HCT116 (cell line): Measurements from ENCODE around the gene ZNF496. TPM values are rescaled to one million over a fixed set of nuclear protein-coding genes. Genes with fewer than 3 reads are reported as not detected.

Experiments
- ATAC-seq: fragments of 200-7000 bp; cut with Tn5 transposase; 2 replicates; pipeline ENCODE4 v1.9.1; 2020; ENCODE audit warnings: mild to moderate bottlenecking, moderate library complexity
- BruUV-seq: library from RNA; stranded (reverse); fragments of 400-500 nt; replicated peaks from 2 replicates; lab custom pipeline; 2021; lab: Mats Ljungman, UMichigan
- CTCF ChIA-PET: fragments of 300-600 bp; sonication (Branson Sonifier 250); formaldehyde crosslinking; loops from one replicate; lab custom pipeline; 2021; ENCODE audit warnings: antibody characterized with exemption; lab: Charles Lee
- POLR2A ChIA-PET: fragments of 300-600, 350-600 bp; sonication (Branson Sonifier 250); formaldehyde crosslinking; loops from one replicate; lab custom pipeline; 2021; ENCODE audit warnings: antibody characterized with exemption; lab: Charles Lee
- RAD21 ChIA-PET, 2 experiments: fragments of 300-600 bp; sonication (Branson Sonifier 250); formaldehyde crosslinking; loops; one replicate each; lab custom pipeline; 2023; ENCODE audit warnings: low total read pairs in 2 of 2; ENCODE audit not compliant: uncharacterized antibody in 2 of 2, unreplicated experiment in 2 of 2, low non-redundant PET in 1 of 2; lab: Charles Lee
- DNase-seq: peaks from one replicate; pipeline ENCODE4 v3.0.0-alpha.2; 2010; ENCODE audit warnings: low read depth, low spot score
- H2AFZ ChIP-seq: fragments of 200-600 bp; shearing (Covaris generic), sonication (generic); 2 replicates; pipeline ENCODE4 v1.6.1; 2017; ENCODE audit warnings: low read depth, mixed run types, mixed read lengths, antibody characterized with exemption, low read length; ENCODE audit not compliant: poor library complexity, severe bottlenecking
- H3K27ac ChIP-seq: 2 replicates; pipeline ENCODE4 v1.5.1; 2012; ENCODE audit warnings: low read depth, low read length
- H3K27me3 ChIP-seq: fragments of 200-600 bp; sonication (generic); 2 replicates; pipeline ENCODE4 v1.6.1; 2016; ENCODE audit warnings: mixed run types, low read length, mixed read lengths; ENCODE audit not compliant: insufficient read depth
- H3K36me3 ChIP-seq, 2 experiments: fragments of 200-500 bp in 1 of 2; fragments of 200-600 bp in 1 of 2; sonication (Bioruptor generic) in 1 of 2; sonication (generic) in 1 of 2; 2 replicates each; pipeline versions ENCODE4 v1.5.1 to v1.6.1; 2014 to 2016; ENCODE audit warnings: low read length in 2 of 2, inconsistent platforms in 1 of 2, mixed read lengths in 1 of 2, mixed run types in 1 of 2; ENCODE audit not compliant: insufficient read depth in 2 of 2, control insufficient read depth in 1 of 2
- H3K4me1 ChIP-seq, 2 experiments: fragments of 200-600 bp in 1 of 2; sonication (generic) in 1 of 2; 2 replicates each; pipeline versions ENCODE4 v1.5.1 to v1.6.1; 2012 to 2017; ENCODE audit warnings: low read length in 2 of 2, inconsistent platforms in 1 of 2, mild to moderate bottlenecking in 1 of 2, mixed read lengths in 1 of 2, mixed run types in 1 of 2, moderate library complexity in 1 of 2; ENCODE audit not compliant: insufficient read depth in 2 of 2, control insufficient read depth in 1 of 2
- H3K4me2 ChIP-seq: fragments of 200-600 bp; sonication (generic); 2 replicates; pipeline ENCODE4 v1.6.1; 2017; ENCODE audit warnings: mixed run types, low read length, mixed read lengths
- H3K4me3 ChIP-seq, 2 experiments: fragments of 200-600 bp in 1 of 2; sonication (generic) in 1 of 2; replicated peaks in 1 of 2; 2 replicates each; pipeline ENCODE4 v1.5.1; 2011 to 2016; ENCODE audit warnings: low read length in 2 of 2, control low read depth in 1 of 2, low read depth in 1 of 2, mild to moderate bottlenecking in 1 of 2, mixed read lengths in 1 of 2, mixed run types in 1 of 2
- H3K79me2 ChIP-seq: fragments of 200-600 bp; sonication (generic); 2 replicates; pipeline ENCODE4 v1.6.1; 2017; ENCODE audit warnings: mild to moderate bottlenecking, mixed run types, low read length, moderate library complexity, mixed read lengths; ENCODE audit not compliant: insufficient read depth
- H3K9ac ChIP-seq: fragments of 200-600 bp; sonication (generic); 2 replicates; pipeline ENCODE4 v1.6.1; 2016; ENCODE audit warnings: low read length, mixed read lengths
- H3K9me2 ChIP-seq: fragments of 200-600 bp; sonication (generic), shearing (Covaris generic); 2 replicates; pipeline ENCODE4 v1.6.1; 2017; ENCODE audit warnings: mixed run types, mild to moderate bottlenecking, moderate library complexity; ENCODE audit not compliant: insufficient read depth
- H3K9me3 ChIP-seq, 2 experiments: fragments of 200-500 bp in 1 of 2; fragments of 200-600 bp in 1 of 2; sonication (Bioruptor generic) in 1 of 2; sonication (generic) in 1 of 2; 2 replicates each; pipeline ENCODE4 v1.6.1; 2014 to 2017; ENCODE audit warnings: low read length in 2 of 2, mixed read lengths in 2 of 2, inconsistent platforms in 1 of 2, low read depth in 1 of 2, mild to moderate bottlenecking in 1 of 2, mixed run types in 1 of 2, moderate library complexity in 1 of 2; ENCODE audit not compliant: control insufficient read depth in 1 of 2, insufficient read depth in 1 of 2
- H4K20me1 ChIP-seq: fragments of 200-600 bp; sonication (generic), shearing (Covaris generic); 2 replicates; pipeline ENCODE4 v1.6.1; 2017; ENCODE audit warnings: mixed run types, mild to moderate bottlenecking, moderate library complexity; ENCODE audit not compliant: insufficient read depth
- CEBPB ChIP-seq: IDR thresholded peaks from 2 replicates; pipeline ENCODE4 v1.6.1; 2012; ENCODE audit warnings: low read depth
- ELF1 ChIP-seq: IDR thresholded peaks from 2 replicates; pipeline ENCODE4 v1.6.1; 2012; ENCODE audit warnings: low read depth, borderline replicate concordance
- EZH2 ChIP-seq: fragments of 200-600 bp; sonication (generic); IDR thresholded peaks from 2 replicates; pipeline ENCODE4 v1.6.1; 2017; ENCODE audit warnings: antibody characterized with exemption, mixed run types
- FOSL1 ChIP-seq: IDR thresholded peaks from 2 replicates; pipeline ENCODE4 v1.6.1; 2012; ENCODE audit warnings: low read depth
- JUND ChIP-seq: IDR thresholded peaks from 2 replicates; pipeline ENCODE4 v1.6.1; 2012
- SIN3A ChIP-seq: IDR thresholded peaks from 2 replicates; pipeline ENCODE4 v1.6.1; 2012; ENCODE audit warnings: low read depth
- SP1 ChIP-seq: IDR thresholded peaks from 2 replicates; pipeline ENCODE4 v1.6.1; 2012; ENCODE audit warnings: low read depth
- TCF7L2 ChIP-seq: IDR thresholded peaks from 2 replicates; pipeline ENCODE4 v1.7.0; 2011; ENCODE audit warnings: borderline replicate concordance, inconsistent platforms; ENCODE audit not compliant: insufficient read depth, insufficient read length; ENCODE audit errors: extremely low read depth
- YY1 ChIP-seq: IDR thresholded peaks from 2 replicates; pipeline ENCODE4 v1.6.1; 2011; ENCODE audit warnings: low read length, low read depth, moderate library complexity, mild to moderate bottlenecking; ENCODE audit not compliant: insufficient replicate concordance; ENCODE audit errors: extremely low read depth
- ZFX ChIP-seq: fragments of 450-650 bp; IDR thresholded peaks from 2 replicates; pipeline ENCODE4 v1.6.1; 2017
- intact Hi-C: fragments of 100-400 bp; cut with micrococcal nuclease; formaldehyde crosslinking; loops from 2 replicates; pipeline ENCODE4 v1.10.0; 2022
- total RNA-seq: library from RNA; stranded (reverse); gene quantifications from one replicate; pipeline ENCODE4 v1.2.1, GENCODE V29; 2021; ENCODE audit not compliant: unreplicated experiment
- TF ChIP-seq, protein P1 (sequence below): IDR thresholded peaks from 2 replicates; pipeline ENCODE4 v1.6.1; 2011; ENCODE audit warnings: mild to moderate bottlenecking, low read length, moderate library complexity; ENCODE audit not compliant: insufficient replicate concordance; ENCODE audit errors: extremely low read depth
- TF ChIP-seq, protein P2 (sequence below): IDR thresholded peaks from 2 replicates; pipeline ENCODE4 v1.6.1; 2012

ZNF496 gene
- total RNA-seq, 1 experiment from 2014 or later = 37.4 TPM

DNA sequence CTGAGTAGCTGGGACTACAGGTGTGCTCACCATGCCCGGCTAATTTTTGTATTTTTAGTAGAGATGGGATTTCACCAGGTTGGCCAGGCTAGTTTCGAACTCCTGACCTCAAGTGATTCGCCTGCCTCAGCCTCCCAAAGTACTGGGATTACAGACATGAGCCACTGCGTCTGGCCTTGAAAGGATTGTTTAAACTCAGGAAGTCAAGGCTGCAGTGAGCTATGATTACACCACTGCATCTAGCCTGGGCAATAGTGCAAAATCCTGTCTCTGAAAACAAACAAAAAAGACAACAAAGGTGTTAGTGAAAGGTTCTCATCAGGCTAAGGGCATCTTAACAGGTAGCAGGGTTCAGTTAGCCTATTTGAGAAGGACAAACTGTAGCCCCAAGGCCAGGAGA, 14.2 kb upstream of the ZNF496 start:
- Histone ChIP-seq H3K27me3 (no peaks in the 10 kb centered on the region), H3K79me2 (no peaks in the 10 kb centered on the region), H3K4me2 (no peak overlapping the region), H2AFZ (no peak overlapping the region), H3K27ac (no peak overlapping the region), H3K9me2 (no peaks in the 10 kb centered on the region), H3K9me3 (no peaks in the 10 kb centered on the region), H3K36me3 (no peaks in the 10 kb centered on the region), H4K20me1 (no peaks in the 10 kb centered on the region), H3K9ac (no peak overlapping the region), H3K4me3 (no peak overlapping the region), H3K4me1 (peaks cover 3 to 11% of the 10 kb centered on the region in 2 experiments; a peak in 3 of 4 replicates)
- no peak for TF ChIP-seq SIN3A
- TF ChIP-seq YY1 = no peak
- TF ChIP-seq JUND = no peak
- TF ChIP-seq ZFX = no peak
- TF ChIP-seq SP1 = no peak
- no peak for TF ChIP-seq FOSL1
- TF ChIP-seq, protein P1, sequence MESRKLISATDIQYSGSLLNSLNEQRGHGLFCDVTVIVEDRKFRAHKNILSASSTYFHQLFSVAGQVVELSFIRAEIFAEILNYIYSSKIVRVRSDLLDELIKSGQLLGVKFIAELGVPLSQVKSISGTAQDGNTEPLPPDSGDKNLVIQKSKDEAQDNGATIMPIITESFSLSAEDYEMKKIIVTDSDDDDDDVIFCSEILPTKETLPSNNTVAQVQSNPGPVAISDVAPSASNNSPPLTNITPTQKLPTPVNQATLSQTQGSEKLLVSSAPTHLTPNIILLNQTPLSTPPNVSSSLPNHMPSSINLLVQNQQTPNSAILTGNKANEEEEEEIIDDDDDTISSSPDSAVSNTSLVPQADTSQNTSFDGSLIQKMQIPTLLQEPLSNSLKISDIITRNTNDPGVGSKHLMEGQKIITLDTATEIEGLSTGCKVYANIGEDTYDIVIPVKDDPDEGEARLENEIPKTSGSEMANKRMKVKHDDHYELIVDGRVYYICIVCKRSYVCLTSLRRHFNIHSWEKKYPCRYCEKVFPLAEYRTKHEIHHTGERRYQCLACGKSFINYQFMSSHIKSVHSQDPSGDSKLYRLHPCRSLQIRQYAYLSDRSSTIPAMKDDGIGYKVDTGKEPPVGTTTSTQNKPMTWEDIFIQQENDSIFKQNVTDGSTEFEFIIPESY = no peak
- no peak for TF ChIP-seq EZH2
- no peak for ATAC-seq
- POLR2A ChIA-PET = no interaction called here
- intact Hi-C loops = no loop called here
- CTCF ChIA-PET = no interaction called here
- RAD21 ChIA-PET = no interaction called here
- BruUV-seq = no TSS peak
- no peak for DNase-seq

DNA sequence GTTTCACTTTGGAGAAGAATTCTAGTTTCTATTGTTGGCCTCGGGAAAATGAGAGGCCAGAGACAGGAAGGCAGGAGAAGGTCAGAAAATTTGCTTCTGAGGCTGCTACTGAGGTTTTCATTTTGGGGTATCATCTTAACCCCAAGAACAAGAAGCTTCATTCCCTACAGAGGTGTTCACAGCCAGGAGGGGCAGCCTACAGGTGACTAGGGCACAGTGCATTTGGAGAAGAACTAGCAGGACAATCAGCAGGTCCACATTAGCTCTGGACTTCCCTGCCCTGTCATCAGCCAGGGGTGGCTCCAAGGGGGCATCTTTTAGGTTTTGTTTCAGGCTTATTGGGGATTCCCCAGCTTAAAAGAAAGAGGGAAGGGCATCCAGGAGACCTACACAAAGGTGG, 12.1 kb upstream of the ZNF496 start:
- intact Hi-C loops = no loop called here
- RAD21 ChIA-PET = no interaction called here
- POLR2A ChIA-PET = no interaction called here
- H3K27ac ChIP-seq = no peak overlapping the region
- H3K9ac ChIP-seq = no peak overlapping the region
- no peak overlapping the region for H3K4me2 ChIP-seq
- no TSS peak for BruUV-seq
- ATAC-seq (no peak; the same call in 1 of the 2 replicates), DNase-seq (no peak)
- CTCF ChIA-PET = no interaction called here
- no peaks in the 10 kb centered on the region for H3K36me3 ChIP-seq
- TF ChIP-seq, protein P2, sequence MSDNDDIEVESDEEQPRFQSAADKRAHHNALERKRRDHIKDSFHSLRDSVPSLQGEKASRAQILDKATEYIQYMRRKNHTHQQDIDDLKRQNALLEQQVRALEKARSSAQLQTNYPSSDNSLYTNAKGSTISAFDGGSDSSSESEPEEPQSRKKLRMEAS = no peak
- no peak for TF ChIP-seq TCF7L2
- no peak for TF ChIP-seq JUND
- TF ChIP-seq CEBPB = no peak
- no peak for TF ChIP-seq ELF1
- no peaks in the 10 kb centered on the region for H3K9me3 ChIP-seq
- H3K27me3 ChIP-seq = no peaks in the 10 kb centered on the region
- no peaks in the 10 kb centered on the region for H3K79me2 ChIP-seq
- H3K4me3 ChIP-seq = no peak overlapping the region
- H3K9me2 ChIP-seq = no peaks in the 10 kb centered on the region
- H3K4me1 ChIP-seq = peaks cover 3 to 11% of the 10 kb centered on the region in 2 experiments; a peak in 3 of 4 replicates
- no peaks in the 10 kb centered on the region for H4K20me1 ChIP-seq
- H2AFZ ChIP-seq = no peak overlapping the region
